H9 (cell line): ENCODE measurements around the gene ANKS1B. TPM values are rescaled to one million over a fixed set of nuclear protein-coding genes. Genes with fewer than 3 reads are reported as not detected.

ENCODE experiments used
- DNase-seq: peaks from one replicate; pipeline ENCODE4 v3.0.0-alpha.2; 2017
- H2AFZ ChIP-seq: one replicate; pipeline ENCODE4 v1.6.1; 2013; ENCODE audit warnings: mild to moderate bottlenecking, low read length, control low read depth, moderate library complexity
- H2AK5ac ChIP-seq: 2 replicates; pipeline ENCODE4 v1.6.1; 2013; ENCODE audit warnings: low read length, control low read depth, mixed read lengths; ENCODE audit not compliant: insufficient read length
- H2BK120ac ChIP-seq: one replicate; pipeline ENCODE4 v1.6.1; 2013; ENCODE audit warnings: low read depth, mild to moderate bottlenecking, low read length, control low read depth, inconsistent platforms; ENCODE audit not compliant: poor library complexity, severe bottlenecking
- H2BK12ac ChIP-seq: 2 replicates; pipeline ENCODE4 v1.6.1; 2013; ENCODE audit warnings: low read length, control low read depth, mixed read lengths, low read depth; ENCODE audit not compliant: insufficient read length
- H2BK15ac ChIP-seq: 2 replicates; pipeline ENCODE4 v1.6.1; 2013; ENCODE audit warnings: low read depth, low read length, control low read depth
- H2BK20ac ChIP-seq: one replicate; pipeline ENCODE4 v1.6.1; 2013; ENCODE audit warnings: low read depth, mild to moderate bottlenecking, low read length, control low read depth, inconsistent platforms; ENCODE audit not compliant: poor library complexity, severe bottlenecking
- H2BK5ac ChIP-seq: 2 replicates; pipeline ENCODE4 v1.6.1; 2013; ENCODE audit warnings: low read length, control low read depth, mixed read lengths; ENCODE audit not compliant: insufficient read length
- H3K14ac ChIP-seq: 2 replicates; pipeline ENCODE4 v1.6.1; 2013; ENCODE audit warnings: low read length, control low read depth; ENCODE audit not compliant: insufficient read depth
- H3K18ac ChIP-seq: 2 replicates; pipeline ENCODE4 v1.6.1; 2013; ENCODE audit warnings: low read depth, mild to moderate bottlenecking, mixed read lengths, low read length, control low read depth; ENCODE audit not compliant: insufficient read length
- H3K23ac ChIP-seq: 2 replicates; pipeline ENCODE4 v1.6.1; 2013; ENCODE audit warnings: low read length, control low read depth, mixed read lengths, low read depth; ENCODE audit not compliant: insufficient read length
- H3K23me2 ChIP-seq: 2 replicates; pipeline ENCODE4 v1.6.1; 2013; ENCODE audit warnings: low read depth, mild to moderate bottlenecking, mixed read lengths, low read length, control low read depth; ENCODE audit not compliant: insufficient read length, poor library complexity, severe bottlenecking
- H3K27ac ChIP-seq: 2 replicates; pipeline ENCODE4 v1.5.1; 2013; ENCODE audit warnings: low read length, control low read depth, mixed read lengths, low read depth; ENCODE audit not compliant: insufficient read length
- H3K27me3 ChIP-seq: 2 replicates; pipeline ENCODE4 v1.6.1; 2013; ENCODE audit warnings: low read length, control low read depth, inconsistent platforms; ENCODE audit not compliant: insufficient read depth
- H3K4ac ChIP-seq: 2 replicates; pipeline ENCODE4 v1.6.1; 2013; ENCODE audit warnings: low read depth, mild to moderate bottlenecking, control low read depth, inconsistent platforms, low read length, moderate library complexity
- H3K4me1 ChIP-seq: 2 replicates; pipeline ENCODE4 v1.6.1; 2013; ENCODE audit warnings: low read length, control low read depth, inconsistent platforms; ENCODE audit not compliant: insufficient read depth
- H3K4me2 ChIP-seq: 2 replicates; pipeline ENCODE4 v1.6.1; 2013; ENCODE audit warnings: low read length, control low read depth, mixed read lengths; ENCODE audit not compliant: insufficient read length, insufficient read depth
- H3K56ac ChIP-seq: 2 replicates; pipeline ENCODE4 v1.6.1; 2013; ENCODE audit warnings: low read depth, mild to moderate bottlenecking, mixed read lengths, low read length, control low read depth; ENCODE audit not compliant: insufficient read length
- H3K79me1 ChIP-seq: 2 replicates; pipeline ENCODE4 v1.6.1; 2013; ENCODE audit warnings: low read depth, mild to moderate bottlenecking, moderate library complexity, low read length, control low read depth, inconsistent platforms; ENCODE audit not compliant: insufficient read depth, poor library complexity, severe bottlenecking
- H3K79me2 ChIP-seq: 2 replicates; pipeline ENCODE4 v1.6.1; 2013; ENCODE audit warnings: low read length, control low read depth, inconsistent platforms; ENCODE audit not compliant: insufficient read depth
- H3K9ac ChIP-seq: 2 replicates; pipeline ENCODE4 v1.6.1; 2013; ENCODE audit warnings: low read length, control low read depth, mixed read lengths; ENCODE audit not compliant: insufficient read length; ENCODE audit errors: extremely low read depth
- H3K9me3 ChIP-seq: one replicate; pipeline ENCODE4 v1.6.1; 2013; ENCODE audit warnings: low read depth, low read length, inconsistent platforms; ENCODE audit not compliant: control insufficient read depth
- H3T11ph ChIP-seq: one replicate; pipeline ENCODE4 v1.6.1; 2013; ENCODE audit warnings: mild to moderate bottlenecking, low read length, control low read depth, inconsistent platforms
- H4K20me1 ChIP-seq: one replicate; pipeline ENCODE4 v1.6.1; 2013; ENCODE audit not compliant: control insufficient read depth, insufficient read length, insufficient read depth
- H4K5ac ChIP-seq: 2 replicates; pipeline ENCODE4 v1.6.1; 2013; ENCODE audit warnings: low read depth, mild to moderate bottlenecking, mixed read lengths, low read length, control low read depth; ENCODE audit not compliant: insufficient read length
- H4K8ac ChIP-seq: replicated peaks from 2 replicates; pipeline ENCODE4 v1.6.1; 2013; ENCODE audit warnings: low read length, control low read depth, mixed read lengths, low read depth; ENCODE audit not compliant: insufficient read length
- H4K91ac ChIP-seq: 2 replicates; pipeline ENCODE4 v1.6.1; 2013; ENCODE audit warnings: low read depth, mild to moderate bottlenecking, moderate library complexity, mixed read lengths, low read length, control low read depth; ENCODE audit not compliant: insufficient read length
- H3K27ac Mint-ChIP-seq, 3 experiments: 2 replicates in 2 of 3; 3 replicates in 1 of 3; pipeline ENCODE4 v1.8.0; 2020 to 2021; ENCODE audit warnings: mixed read lengths in 3 of 3, mild to moderate bottlenecking in 1 of 3, moderate library complexity in 1 of 3
- H3K27me3 Mint-ChIP-seq: 2 replicates; pipeline ENCODE4 v1.8.0; 2021; ENCODE audit warnings: low read depth, mild to moderate bottlenecking, moderate library complexity, mixed read lengths
- H3K36me3 Mint-ChIP-seq, 3 experiments: 2 replicates in 2 of 3; 3 replicates in 1 of 3; pipeline ENCODE4 v1.8.0; 2020 to 2021; ENCODE audit warnings: low read depth in 3 of 3, mixed read lengths in 3 of 3; ENCODE audit not compliant: insufficient read depth in 1 of 3
- H3K4me1 Mint-ChIP-seq, 2 experiments: 2 replicates each; pipeline ENCODE4 v1.8.0; 2020; ENCODE audit warnings: mixed read lengths in 2 of 2
- H3K4me3 Mint-ChIP-seq, 2 experiments: 2 replicates in 1 of 2; 3 replicates in 1 of 2; pipeline ENCODE4 v1.8.0; 2020 to 2021; ENCODE audit warnings: mild to moderate bottlenecking in 2 of 2, mixed read lengths in 2 of 2, moderate library complexity in 1 of 2
- H3K9me3 Mint-ChIP-seq, 2 experiments: 2 replicates in 1 of 2; 3 replicates in 1 of 2; pipeline ENCODE4 v1.8.0; 2020; ENCODE audit warnings: mild to moderate bottlenecking in 2 of 2, mixed read lengths in 2 of 2, moderate library complexity in 1 of 2
- WGBS: extraction: QIAGEN DNeasy Blood & Tissue Kit; methylation state at CpG from one replicate; pipeline ENCODE4 v1.1.7; 2013; ENCODE audit warnings: missing lambda C conversion rate, low lambda C conversion rate, mixed read lengths; ENCODE audit not compliant: insufficient read length; ENCODE audit errors: extremely low coverage; 5-methylcytosine and 5-hydroxymethylcytosine counted together
- total RNA-seq: library from RNA; stranded (reverse); gene quantifications from 2 replicates; pipeline ENCODE4 v1.2.1, GENCODE V29; 2021
- TF ChIP-seq, protein P1 (sequence below): fragments of 200-600 bp; sonication (generic); conservative IDR thresholded peaks from 3 replicates; pipeline ENCODE4 v1.8.0; 2021; ENCODE audit warnings: antibody characterized with exemption, mild to moderate bottlenecking

Gene ANKS1B
- total RNA-seq, 1 experiment from 2014 or later = 4.1 TPM

DNA sequence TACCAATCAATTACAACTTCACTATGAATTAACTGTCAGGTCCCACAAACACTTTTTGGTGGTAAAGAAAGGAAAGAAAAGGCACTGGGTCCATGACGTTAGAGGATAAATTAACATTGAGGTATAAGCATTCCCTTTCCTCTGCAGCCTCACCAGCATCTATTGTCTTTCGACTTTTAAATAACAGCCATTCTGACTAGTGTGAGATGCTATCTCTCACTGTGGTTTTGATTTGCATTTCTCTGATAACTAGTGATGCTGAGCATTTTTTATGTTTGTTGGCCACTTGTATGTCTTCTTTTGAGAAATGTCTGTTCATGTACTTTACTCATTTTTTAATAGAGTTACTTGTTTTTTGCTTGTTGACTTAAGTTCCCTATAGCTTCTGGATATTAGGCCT, 9.4 kb downstream of the ANKS1B start:
- WGBS = no CpG with 5 or more reads among the region's 2 CpGs
- Histone ChIP-seq H2AFZ (no peak overlapping the region), H4K5ac (no peak overlapping the region), H4K91ac (no peak overlapping the region), H3K4ac (no peak overlapping the region), H4K8ac (no peak overlapping the region), H3K56ac (no peak overlapping the region), H3K4me2 (no peak overlapping the region), H3K23ac (no peak overlapping the region), H3K23me2 (no peaks in the 10 kb centered on the region), H3K18ac (no peak overlapping the region), H3T11ph (no peak overlapping the region), H2BK120ac (no peak overlapping the region), H3K9me3 (no peaks in the 10 kb centered on the region), H3K14ac (no peak overlapping the region), H3K79me2 (no peaks in the 10 kb centered on the region), H2BK5ac (no peak overlapping the region), H2AK5ac (no peak overlapping the region), H3K27me3 (no peaks in the 10 kb centered on the region), H4K20me1 (no peaks in the 10 kb centered on the region), H2BK15ac (no peak overlapping the region), H3K27ac (no peak overlapping the region), H3K4me1 (no peaks in the 10 kb centered on the region; the same call in 1 of the 2 replicates), H2BK12ac (no peak overlapping the region), H2BK20ac (no peak overlapping the region), H3K79me1 (no peaks in the 10 kb centered on the region), H3K9ac (no peak overlapping the region)
- Mint-ChIP-seq H3K27me3 (no peaks in the 10 kb centered on the region), H3K27ac (peak overlapping the region in 1 of 3 experiments; percentile 20; a peak in 1 of 7 replicates), H3K4me1 (peaks cover 4 to 8% of the 10 kb centered on the region in 2 experiments; a peak in 2 of 4 replicates), H3K36me3 (no peaks in the 10 kb centered on the region; a peak in 1 of 7 replicates), H3K9me3 (no peaks in the 10 kb centered on the region), H3K4me3 (no peak overlapping the region)
- TF ChIP-seq, protein P1, sequence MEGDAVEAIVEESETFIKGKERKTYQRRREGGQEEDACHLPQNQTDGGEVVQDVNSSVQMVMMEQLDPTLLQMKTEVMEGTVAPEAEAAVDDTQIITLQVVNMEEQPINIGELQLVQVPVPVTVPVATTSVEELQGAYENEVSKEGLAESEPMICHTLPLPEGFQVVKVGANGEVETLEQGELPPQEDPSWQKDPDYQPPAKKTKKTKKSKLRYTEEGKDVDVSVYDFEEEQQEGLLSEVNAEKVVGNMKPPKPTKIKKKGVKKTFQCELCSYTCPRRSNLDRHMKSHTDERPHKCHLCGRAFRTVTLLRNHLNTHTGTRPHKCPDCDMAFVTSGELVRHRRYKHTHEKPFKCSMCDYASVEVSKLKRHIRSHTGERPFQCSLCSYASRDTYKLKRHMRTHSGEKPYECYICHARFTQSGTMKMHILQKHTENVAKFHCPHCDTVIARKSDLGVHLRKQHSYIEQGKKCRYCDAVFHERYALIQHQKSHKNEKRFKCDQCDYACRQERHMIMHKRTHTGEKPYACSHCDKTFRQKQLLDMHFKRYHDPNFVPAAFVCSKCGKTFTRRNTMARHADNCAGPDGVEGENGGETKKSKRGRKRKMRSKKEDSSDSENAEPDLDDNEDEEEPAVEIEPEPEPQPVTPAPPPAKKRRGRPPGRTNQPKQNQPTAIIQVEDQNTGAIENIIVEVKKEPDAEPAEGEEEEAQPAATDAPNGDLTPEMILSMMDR = no peak
- no peak for DNase-seq
